Activated CD4-positive, alpha-beta T cell treated with anti-CD3 and anti-CD28 coated beads, Interleukin-2, amount 10 ng/mL, durations not matched to agents 7 days and 5 days (primary cell): ENCODE data around the gene ERFE. TPM values are rescaled to one million over a fixed set of nuclear protein-coding genes. Genes with fewer than 3 reads are reported as not detected.

Source experiments
- CTCF ChIA-PET: fragments of 350-600 bp; sonication (Branson Sonifier 250); formaldehyde crosslinking; loops from one replicate; lab custom pipeline; 2021; ENCODE audit warnings: antibody characterized with exemption; lab: Charles Lee
- POLR2A ChIA-PET: fragments of 350-600 bp; sonication (Branson Sonifier 250); formaldehyde crosslinking; loops from one replicate; lab custom pipeline; 2021; ENCODE audit warnings: antibody characterized with exemption; lab: Charles Lee
- DNase-seq: peaks from one replicate; pipeline ENCODE4 v3.0.0-alpha.2; 2020
- H3K27ac Mint-ChIP-seq: one replicate; pipeline ENCODE4 v1.8.0; 2021; ENCODE audit warnings: mild to moderate bottlenecking, moderate library complexity, mixed read lengths
- H3K27me3 Mint-ChIP-seq: one replicate; pipeline ENCODE4 v1.8.0; 2021; ENCODE audit warnings: mixed read lengths
- H3K36me3 Mint-ChIP-seq: one replicate; pipeline ENCODE4 v1.8.0; 2021; ENCODE audit warnings: low read depth, mixed read lengths
- H3K4me1 Mint-ChIP-seq: one replicate; pipeline ENCODE4 v1.8.0; 2021; ENCODE audit warnings: mixed read lengths
- H3K4me3 Mint-ChIP-seq: one replicate; pipeline ENCODE4 v1.8.0; 2021; ENCODE audit warnings: mild to moderate bottlenecking, moderate library complexity, mixed read lengths
- H3K9me3 Mint-ChIP-seq: one replicate; pipeline ENCODE4 v1.8.0; 2021; ENCODE audit warnings: mixed read lengths
- total RNA-seq, 2 experiments: library from RNA; stranded (reverse); gene quantifications; one replicate each; pipeline ENCODE4 v1.2.3, GENCODE V29; 2021

Gene ERFE
- total RNA-seq, 2 experiments from 2014 or later = not detected

GRCh38 chr2:238122287-238123217 is 36.2 kb upstream of the ERFE start:
- no peak for DNase-seq
- Mint-ChIP-seq H3K4me3 (no peak overlapping the region), H3K9me3 (no peaks in the 10 kb centered on the region), H3K27me3 (no peaks in the 10 kb centered on the region), H3K4me1 (no peaks in the 10 kb centered on the region), H3K36me3 (no peaks in the 10 kb centered on the region), H3K27ac (no peak overlapping the region)
- ChIA-PET POLR2A (no interaction called here), CTCF (no interaction called here)

GRCh38 chr2:238123218-238123971 is 35.4 kb upstream of the ERFE start:
- DNase-seq = no peak
- POLR2A ChIA-PET = no interaction called here

GRCh38 chr2:238123991-238124470 is 34.7 kb upstream of the ERFE start:
- Mint-ChIP-seq H3K36me3 (no peaks in the 10 kb centered on the region), H3K27me3 (no peaks in the 10 kb centered on the region), H3K9me3 (no peaks in the 10 kb centered on the region), H3K4me3 (no peak overlapping the region), H3K27ac (no peak overlapping the region), H3K4me1 (no peaks in the 10 kb centered on the region)
- ChIA-PET CTCF (no interaction called here), POLR2A (no interaction called here)
- no peak for DNase-seq

More at GRCh38 chr2:238123218-238123971, 35.4 kb upstream of the ERFE start:
- no peaks in the 10 kb centered on the region for H3K4me1 Mint-ChIP-seq
- no peaks in the 10 kb centered on the region for H3K36me3 Mint-ChIP-seq
- no peaks in the 10 kb centered on the region for H3K27me3 Mint-ChIP-seq
- no peak overlapping the region for H3K4me3 Mint-ChIP-seq
- CTCF ChIA-PET = no interaction called here
- H3K27ac Mint-ChIP-seq = no peak overlapping the region
- no peaks in the 10 kb centered on the region for H3K9me3 Mint-ChIP-seq

- POLR2A ChIA-PET = no interaction called here
- no peaks in the 10 kb centered on the region for H3K36me3 Mint-ChIP-seq
- H3K9me3 Mint-ChIP-seq = no peaks in the 10 kb centered on the region
- H3K27me3 Mint-ChIP-seq = no peaks in the 10 kb centered on the region
- DNase-seq = no peak
- H3K4me3 Mint-ChIP-seq = no peak overlapping the region
- CTCF ChIA-PET = interaction anchor here (0.6 kb wide), 1 partner anchor 358 kb away, joined by 4 read pairs; no protein-coding TSS in a partner anchor
- H3K4me1 Mint-ChIP-seq = no peaks in the 10 kb centered on the region
- H3K27ac Mint-ChIP-seq = no peak overlapping the region
Measured at GRCh38 chr2:238124488-238125126, 34.2 kb upstream of the ERFE start.

- Mint-ChIP-seq H3K4me3 (no peak overlapping the region), H3K27me3 (no peaks in the 10 kb centered on the region), H3K4me1 (no peaks in the 10 kb centered on the region), H3K36me3 (no peaks in the 10 kb centered on the region), H3K9me3 (no peaks in the 10 kb centered on the region), H3K27ac (no peak overlapping the region)
- CTCF ChIA-PET = interaction anchor here (0.5 to 0.6 kb wide), 2 partner anchors 70 to 359 kb away, joined by 3 to 4 read pairs; no protein-coding TSS in a partner anchor
- POLR2A ChIA-PET = no interaction called here
- DNase-seq = no peak
Measured at GRCh38 chr2:238125127-238125885, 33.5 kb upstream of the ERFE start.

- Mint-ChIP-seq H3K27me3 (no peaks in the 10 kb centered on the region), H3K9me3 (no peaks in the 10 kb centered on the region), H3K4me1 (no peaks in the 10 kb centered on the region), H3K36me3 (no peaks in the 10 kb centered on the region), H3K27ac (no peak overlapping the region), H3K4me3 (no peak overlapping the region)
- ChIA-PET POLR2A (no interaction called here), CTCF (no interaction called here)
- DNase-seq = no peak
Measured at GRCh38 chr2:238126338-238126737, 32.4 kb upstream of the ERFE start.

GRCh38 chr2:238126775-238127164 is 32.0 kb upstream of the ERFE start:
- ChIA-PET CTCF (interaction anchor here (0.6 kb wide), 1 partner anchor 164 kb away, joined by 4 read pairs; no protein-coding TSS in a partner anchor), POLR2A (no interaction called here)
- DNase-seq = no peak
- no peaks in the 10 kb centered on the region for H3K36me3 Mint-ChIP-seq
- H3K4me1 Mint-ChIP-seq = no peaks in the 10 kb centered on the region
- H3K9me3 Mint-ChIP-seq = no peaks in the 10 kb centered on the region
- H3K4me3 Mint-ChIP-seq = no peak overlapping the region
- H3K27ac Mint-ChIP-seq = no peak overlapping the region
- H3K27me3 Mint-ChIP-seq = no peaks in the 10 kb centered on the region

GRCh38 chr2:238127165-238128060 is 31.4 kb upstream of the ERFE start:
- no peak overlapping the region for H3K27ac Mint-ChIP-seq
- DNase-seq = no peak
- no peaks in the 10 kb centered on the region for H3K36me3 Mint-ChIP-seq
- POLR2A ChIA-PET = no interaction called here
- no peaks in the 10 kb centered on the region for H3K27me3 Mint-ChIP-seq
- no peak overlapping the region for H3K4me3 Mint-ChIP-seq
- H3K9me3 Mint-ChIP-seq = no peaks in the 10 kb centered on the region
- CTCF ChIA-PET = interaction anchor here (0.6 kb wide), 1 partner anchor 164 kb away, joined by 4 read pairs; no protein-coding TSS in a partner anchor
- no peaks in the 10 kb centered on the region for H3K4me1 Mint-ChIP-seq

- no peak overlapping the region for H3K4me3 Mint-ChIP-seq
- no peaks in the 10 kb centered on the region for H3K9me3 Mint-ChIP-seq
- no peaks in the 10 kb centered on the region for H3K4me1 Mint-ChIP-seq
- CTCF ChIA-PET = no interaction called here
- no peaks in the 10 kb centered on the region for H3K36me3 Mint-ChIP-seq
- no peak overlapping the region for H3K27ac Mint-ChIP-seq
- no peaks in the 10 kb centered on the region for H3K27me3 Mint-ChIP-seq
- DNase-seq = no peak
- POLR2A ChIA-PET = no interaction called here
Measured at GRCh38 chr2:238128061-238128440, 30.7 kb upstream of the ERFE start.

GRCh38 chr2:238128534-238129001 is 30.2 kb upstream of the ERFE start:
- ChIA-PET CTCF (no interaction called here), POLR2A (no interaction called here)
- Mint-ChIP-seq H3K36me3 (no peaks in the 10 kb centered on the region), H3K27ac (no peak overlapping the region), H3K4me1 (no peaks in the 10 kb centered on the region), H3K4me3 (no peak overlapping the region), H3K9me3 (no peaks in the 10 kb centered on the region), H3K27me3 (no peaks in the 10 kb centered on the region)
- no peak for DNase-seq

- H3K9me3 Mint-ChIP-seq = no peaks in the 10 kb centered on the region
- no peaks in the 10 kb centered on the region for H3K36me3 Mint-ChIP-seq
- CTCF ChIA-PET = interaction anchor here (0.6 kb wide), 1 partner anchor 127 kb away, joined by 4 read pairs; no protein-coding TSS in a partner anchor
Measured at GRCh38 chr2:238129166-238130010, 29.4 kb upstream of the ERFE start.

More at GRCh38 chr2:238129166-238130010, 29.4 kb upstream of the ERFE start:
- no peaks in the 10 kb centered on the region for H3K27me3 Mint-ChIP-seq
- no peak overlapping the region for H3K4me3 Mint-ChIP-seq
- no peaks in the 10 kb centered on the region for H3K4me1 Mint-ChIP-seq
- DNase-seq = no peak
- no peak overlapping the region for H3K27ac Mint-ChIP-seq
- POLR2A ChIA-PET = no interaction called here
